ENCODE measurements around the gene TOP3B. TPM values are rescaled to one million over a fixed set of nuclear protein-coding genes. Genes with fewer than 3 reads are reported as not detected.
A peak's percentile ranks its signal among the peaks of the same experiment; 100 is the strongest.

TOP3B gene
- total and polyA plus RNA-seq, 9 of the 15 experiments (the other 6 are each of a cell fraction or from before 2014, with no cell fraction given) = 3.0 to 188 (median 112) TPM

DNA sequence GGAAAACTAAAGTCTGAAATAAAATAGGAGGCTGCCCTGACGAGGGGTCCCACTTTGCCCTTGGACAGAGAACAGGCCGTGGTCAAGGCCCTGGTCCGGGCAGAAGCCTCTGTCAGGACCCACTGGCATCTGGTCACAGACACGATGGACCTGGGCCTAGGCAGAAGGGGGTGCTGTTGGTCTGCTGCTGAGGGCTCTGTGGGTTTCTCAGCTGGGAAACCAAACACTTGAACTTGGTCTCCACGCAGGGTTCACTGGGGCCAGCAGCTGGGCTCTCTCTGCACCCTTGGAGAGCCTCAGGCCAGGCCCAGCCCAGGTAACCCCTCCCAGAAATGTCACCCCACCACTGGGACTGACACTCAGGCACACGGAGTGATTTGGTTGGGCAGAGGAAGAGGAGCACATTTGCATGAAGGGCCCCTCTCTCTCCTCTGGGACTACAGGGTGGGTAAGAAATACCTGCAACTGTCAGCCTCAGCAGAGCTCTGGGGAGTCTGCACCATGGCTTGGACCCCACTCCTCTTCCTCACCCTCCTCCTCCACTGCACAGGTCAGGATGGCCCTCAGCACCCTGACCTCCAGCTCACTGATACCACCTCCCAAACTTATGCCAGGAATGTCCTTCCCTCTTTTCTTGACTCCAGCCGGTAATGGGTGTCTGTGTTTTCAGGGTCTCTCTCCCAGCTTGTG lies 48.1 kb upstream of the TOP3B start (continued):
- TF ChIP-seq, protein P1, sequence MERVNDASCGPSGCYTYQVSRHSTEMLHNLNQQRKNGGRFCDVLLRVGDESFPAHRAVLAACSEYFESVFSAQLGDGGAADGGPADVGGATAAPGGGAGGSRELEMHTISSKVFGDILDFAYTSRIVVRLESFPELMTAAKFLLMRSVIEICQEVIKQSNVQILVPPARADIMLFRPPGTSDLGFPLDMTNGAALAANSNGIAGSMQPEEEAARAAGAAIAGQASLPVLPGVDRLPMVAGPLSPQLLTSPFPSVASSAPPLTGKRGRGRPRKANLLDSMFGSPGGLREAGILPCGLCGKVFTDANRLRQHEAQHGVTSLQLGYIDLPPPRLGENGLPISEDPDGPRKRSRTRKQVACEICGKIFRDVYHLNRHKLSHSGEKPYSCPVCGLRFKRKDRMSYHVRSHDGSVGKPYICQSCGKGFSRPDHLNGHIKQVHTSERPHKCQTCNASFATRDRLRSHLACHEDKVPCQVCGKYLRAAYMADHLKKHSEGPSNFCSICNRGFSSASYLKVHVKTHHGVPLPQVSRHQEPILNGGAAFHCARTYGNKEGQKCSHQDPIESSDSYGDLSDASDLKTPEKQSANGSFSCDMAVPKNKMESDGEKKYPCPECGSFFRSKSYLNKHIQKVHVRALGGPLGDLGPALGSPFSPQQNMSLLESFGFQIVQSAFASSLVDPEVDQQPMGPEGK (CRISPR knock-in tag; IDR thresholded peaks at IDR 0.05; ENCODE audit: borderline replicate concordance) = no peak
- TF ChIP-seq ETS2 (tag; IDR thresholded peaks at IDR 0.05; ENCODE audit: borderline replicate concordance, poor library complexity, severe bottlenecking) = no peak
- TF ChIP-seq HLTF (IDR thresholded peaks at IDR 0.05) = no peak
- TF ChIP-seq MED1 (CRISPR knock-in tag; IDR thresholded peaks at IDR 0.05; ENCODE audit: borderline replicate concordance) = no peak
- peak; percentile 62; the same call in 1 of the 2 replicates for TF ChIP-seq GABPB1 (CRISPR knock-in tag; IDR thresholded peaks at IDR 0.05)
- TF ChIP-seq, protein P2, sequence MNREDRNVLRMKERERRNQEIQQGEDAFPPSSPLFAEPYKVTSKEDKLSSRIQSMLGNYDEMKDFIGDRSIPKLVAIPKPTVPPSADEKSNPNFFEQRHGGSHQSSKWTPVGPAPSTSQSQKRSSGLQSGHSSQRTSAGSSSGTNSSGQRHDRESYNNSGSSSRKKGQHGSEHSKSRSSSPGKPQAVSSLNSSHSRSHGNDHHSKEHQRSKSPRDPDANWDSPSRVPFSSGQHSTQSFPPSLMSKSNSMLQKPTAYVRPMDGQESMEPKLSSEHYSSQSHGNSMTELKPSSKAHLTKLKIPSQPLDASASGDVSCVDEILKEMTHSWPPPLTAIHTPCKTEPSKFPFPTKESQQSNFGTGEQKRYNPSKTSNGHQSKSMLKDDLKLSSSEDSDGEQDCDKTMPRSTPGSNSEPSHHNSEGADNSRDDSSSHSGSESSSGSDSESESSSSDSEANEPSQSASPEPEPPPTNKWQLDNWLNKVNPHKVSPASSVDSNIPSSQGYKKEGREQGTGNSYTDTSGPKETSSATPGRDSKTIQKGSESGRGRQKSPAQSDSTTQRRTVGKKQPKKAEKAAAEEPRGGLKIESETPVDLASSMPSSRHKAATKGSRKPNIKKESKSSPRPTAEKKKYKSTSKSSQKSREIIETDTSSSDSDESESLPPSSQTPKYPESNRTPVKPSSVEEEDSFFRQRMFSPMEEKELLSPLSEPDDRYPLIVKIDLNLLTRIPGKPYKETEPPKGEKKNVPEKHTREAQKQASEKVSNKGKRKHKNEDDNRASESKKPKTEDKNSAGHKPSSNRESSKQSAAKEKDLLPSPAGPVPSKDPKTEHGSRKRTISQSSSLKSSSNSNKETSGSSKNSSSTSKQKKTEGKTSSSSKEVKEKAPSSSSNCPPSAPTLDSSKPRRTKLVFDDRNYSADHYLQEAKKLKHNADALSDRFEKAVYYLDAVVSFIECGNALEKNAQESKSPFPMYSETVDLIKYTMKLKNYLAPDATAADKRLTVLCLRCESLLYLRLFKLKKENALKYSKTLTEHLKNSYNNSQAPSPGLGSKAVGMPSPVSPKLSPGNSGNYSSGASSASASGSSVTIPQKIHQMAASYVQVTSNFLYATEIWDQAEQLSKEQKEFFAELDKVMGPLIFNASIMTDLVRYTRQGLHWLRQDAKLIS (CRISPR knock-in tag; IDR thresholded peaks at IDR 0.05) = no peak
- no peak for TF ChIP-seq SREBF1 (IDR thresholded peaks at IDR 0.05; ENCODE audit: borderline replicate concordance, low read depth, low read length)
- TF ChIP-seq, protein P3, sequence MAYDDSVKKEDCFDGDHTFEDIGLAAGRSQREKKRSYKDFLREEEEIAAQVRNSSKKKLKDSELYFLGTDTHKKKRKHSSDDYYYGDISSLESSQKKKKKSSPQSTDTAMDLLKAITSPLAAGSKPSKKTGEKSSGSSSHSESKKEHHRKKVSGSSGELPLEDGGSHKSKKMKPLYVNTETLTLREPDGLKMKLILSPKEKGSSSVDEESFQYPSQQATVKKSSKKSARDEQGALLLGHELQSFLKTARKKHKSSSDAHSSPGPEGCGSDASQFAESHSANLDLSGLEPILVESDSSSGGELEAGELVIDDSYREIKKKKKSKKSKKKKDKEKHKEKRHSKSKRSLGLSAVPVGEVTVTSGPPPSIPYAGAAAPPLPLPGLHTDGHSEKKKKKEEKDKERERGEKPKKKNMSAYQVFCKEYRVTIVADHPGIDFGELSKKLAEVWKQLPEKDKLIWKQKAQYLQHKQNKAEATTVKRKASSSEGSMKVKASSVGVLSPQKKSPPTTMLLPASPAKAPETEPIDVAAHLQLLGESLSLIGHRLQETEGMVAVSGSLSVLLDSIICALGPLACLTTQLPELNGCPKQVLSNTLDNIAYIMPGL (CRISPR knock-in tag; IDR thresholded peaks at IDR 0.05) = no peak; the same call in 1 of the 2 replicates
- TF ChIP-seq, protein P4, sequence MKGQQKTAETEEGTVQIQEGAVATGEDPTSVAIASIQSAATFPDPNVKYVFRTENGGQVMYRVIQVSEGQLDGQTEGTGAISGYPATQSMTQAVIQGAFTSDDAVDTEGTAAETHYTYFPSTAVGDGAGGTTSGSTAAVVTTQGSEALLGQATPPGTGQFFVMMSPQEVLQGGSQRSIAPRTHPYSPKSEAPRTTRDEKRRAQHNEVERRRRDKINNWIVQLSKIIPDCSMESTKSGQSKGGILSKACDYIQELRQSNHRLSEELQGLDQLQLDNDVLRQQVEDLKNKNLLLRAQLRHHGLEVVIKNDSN (CRISPR knock-in tag; IDR thresholded peaks at IDR 0.05) = peak; percentile 47; the same call in 1 of the 2 replicates
- no peak for TF ChIP-seq THRAP3 (IDR thresholded peaks at IDR 0.05; ENCODE audit: borderline replicate concordance)
- TF ChIP-seq SRSF7 (optimal IDR thresholded peaks at IDR 0.05; ENCODE audit: low read depth, low read length) = no peak
- peak; percentile 93 for TF ChIP-seq CBFB (CRISPR knock-in tag; IDR thresholded peaks at IDR 0.05)
- TF ChIP-seq ZNF699 (CRISPR knock-in tag; IDR thresholded peaks at IDR 0.05; ENCODE audit: insufficient replicate concordance) = no peak
- no peak for TF ChIP-seq NONO (IDR thresholded peaks at IDR 0.05; ENCODE audit: low read depth in 2 of 2, low read length in 1 of 2)
- TF ChIP-seq BHLHE40 (IDR thresholded peaks at IDR 0.05; ENCODE audit: low read length) = no peak
- no peak for TF ChIP-seq ZNF324 (CRISPR knock-in tag; IDR thresholded peaks at IDR 0.05)
- no peak for TF ChIP-seq EHMT2 (IDR thresholded peaks at IDR 0.05)
- TF ChIP-seq DMBX1 (CRISPR knock-in tag; IDR thresholded peaks at IDR 0.05; ENCODE audit: borderline replicate concordance) = no peak
